GM10847 (cell line): ENCODE results near the gene EIF5AL1.
"Not testable (repeated sequence)": the region's sequence is repeated elsewhere in the genome, so short reads cannot be mapped to it uniquely, and the experiment has no call there.

Experiments used
- POLR2A ChIP-seq: IDR thresholded peaks from 2 replicates; pipeline ENCODE4 v1.6.1; 2011; ENCODE audit not compliant: insufficient read length; ENCODE audit errors: extremely low read depth

Gene EIF5AL1

DNA sequence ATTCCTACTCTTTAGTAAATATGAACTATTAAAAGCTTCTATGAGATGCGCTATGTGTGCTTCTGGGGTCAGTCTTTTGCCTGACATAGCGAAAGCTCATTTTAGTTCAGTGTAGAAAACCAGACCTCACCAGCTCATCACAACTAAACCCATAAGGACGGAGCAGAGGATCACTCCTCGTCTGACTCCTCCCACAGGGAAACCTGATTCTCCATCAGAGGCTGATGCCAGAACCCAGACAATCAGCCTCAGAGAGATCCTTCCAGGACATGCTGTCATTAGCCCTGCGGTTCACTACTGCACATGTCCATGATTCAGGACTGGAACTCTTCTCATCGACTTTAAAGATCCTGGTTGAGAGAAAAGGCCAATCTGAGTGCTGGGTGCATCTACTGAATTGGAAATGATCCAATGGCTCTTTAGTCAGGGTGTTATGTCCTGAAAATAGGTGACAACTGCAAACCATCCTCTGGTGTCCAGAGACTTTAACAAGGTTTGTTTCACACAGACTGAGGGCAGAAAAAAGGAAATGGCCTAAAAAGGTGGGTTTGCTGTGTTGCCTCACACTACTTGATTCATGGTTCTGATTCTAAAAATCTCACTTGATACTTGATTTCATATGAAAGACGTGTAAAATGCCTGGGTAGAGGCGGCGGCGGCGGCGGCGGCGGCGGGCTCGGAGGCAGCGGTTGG lies at the start of gene EIF5AL1:
Gene EIF5AL1 (plus strand): TSS at position 643 of the 693 bp plus-strand sequence. CDS start 117 bp downstream, outside the sequence.
- not testable (repeated sequence) for TF ChIP-seq POLR2A

DNA sequence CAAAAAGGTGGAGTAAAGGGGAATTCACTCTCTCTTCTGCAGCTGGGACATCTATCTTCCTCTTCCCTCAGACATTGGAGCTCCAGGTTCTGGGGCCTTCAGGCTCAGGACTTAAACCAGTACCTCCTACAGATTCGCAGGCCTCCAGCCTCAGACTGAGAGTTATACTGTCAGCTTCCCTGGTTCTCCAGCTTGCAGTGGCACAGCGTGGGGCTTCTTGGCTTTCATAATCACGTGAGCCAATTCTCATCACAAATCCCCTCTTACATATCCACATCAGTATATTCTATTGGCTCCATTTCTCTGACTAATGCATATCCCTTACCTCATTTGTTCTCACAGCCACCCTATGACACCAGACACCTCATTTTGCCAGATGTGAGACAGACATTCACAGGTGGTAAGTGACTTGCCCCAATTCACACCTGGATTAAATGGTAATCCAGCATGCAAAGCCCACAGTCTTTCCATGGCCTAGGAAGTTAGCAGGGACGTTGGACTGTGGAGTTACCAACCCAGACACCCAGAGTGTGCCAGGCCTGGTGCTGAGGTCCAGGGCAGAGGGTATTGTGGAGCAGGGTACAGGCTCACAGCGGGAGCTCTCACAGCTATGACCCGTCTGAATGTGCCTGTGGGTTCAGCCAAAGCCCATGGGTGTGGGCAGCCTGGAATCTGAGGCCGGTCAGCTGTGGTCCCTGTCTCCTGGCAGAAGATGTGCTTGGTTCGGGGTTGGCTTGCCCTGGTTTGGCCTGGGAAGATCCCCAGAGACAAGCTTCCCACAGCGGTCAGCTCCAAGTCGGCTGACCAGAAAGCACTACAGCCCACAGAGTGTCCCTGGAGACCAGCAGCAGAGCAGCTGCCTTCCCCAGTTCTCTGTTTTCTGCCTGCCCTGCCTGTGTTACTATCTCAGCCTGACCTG lies 48.5 kb upstream of the EIF5AL1 start:
- TF ChIP-seq POLR2A, result no peak

DNA sequence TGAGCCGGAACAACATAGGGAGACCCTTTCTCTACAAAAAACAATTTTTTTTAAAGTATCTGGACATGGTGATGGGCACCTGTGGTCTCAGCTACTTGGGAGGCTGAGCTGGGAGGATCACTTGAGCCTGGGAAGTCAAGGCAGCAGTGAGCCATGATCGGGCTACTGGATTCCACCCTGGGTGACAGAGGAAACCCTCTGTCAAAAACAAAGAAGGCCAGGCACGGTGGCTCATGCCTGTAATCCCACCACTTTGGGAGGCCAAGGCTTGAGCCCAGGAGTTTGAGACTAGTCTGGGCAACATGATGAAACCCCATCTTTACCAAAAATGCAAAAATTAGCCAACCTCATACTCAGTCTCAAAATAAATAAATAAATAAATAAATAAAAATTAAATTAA lies 47.0 kb upstream of the EIF5AL1 start:
- TF ChIP-seq POLR2A, result no peak

DNA sequence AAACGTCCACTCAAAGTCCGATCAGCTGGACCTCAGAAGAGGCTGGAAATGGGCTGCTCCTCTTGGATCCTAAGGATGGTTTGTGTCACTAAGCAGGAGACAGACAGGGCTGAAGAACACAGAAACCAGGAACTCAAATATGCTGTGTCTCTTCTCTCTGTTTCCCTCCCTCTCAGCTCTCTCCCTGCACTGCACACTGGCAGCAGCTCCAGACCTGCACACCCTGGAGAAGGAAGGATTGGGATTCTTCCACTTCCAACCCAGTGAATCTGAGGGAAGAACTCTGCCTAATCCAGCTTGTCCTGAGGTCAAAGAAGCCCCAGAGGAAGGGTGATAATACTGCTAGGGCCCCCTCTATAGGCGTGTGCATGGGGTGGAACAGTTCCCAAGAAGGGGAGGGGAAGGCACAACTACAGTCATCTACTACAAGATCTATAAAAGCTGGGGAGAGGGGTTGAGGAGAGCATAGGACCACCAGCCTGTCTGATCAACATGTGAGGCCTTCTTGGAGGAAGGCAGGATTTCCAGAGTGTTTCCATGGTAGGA lies 44.2 kb upstream of the EIF5AL1 start:
- TF ChIP-seq POLR2A, result no peak

DNA sequence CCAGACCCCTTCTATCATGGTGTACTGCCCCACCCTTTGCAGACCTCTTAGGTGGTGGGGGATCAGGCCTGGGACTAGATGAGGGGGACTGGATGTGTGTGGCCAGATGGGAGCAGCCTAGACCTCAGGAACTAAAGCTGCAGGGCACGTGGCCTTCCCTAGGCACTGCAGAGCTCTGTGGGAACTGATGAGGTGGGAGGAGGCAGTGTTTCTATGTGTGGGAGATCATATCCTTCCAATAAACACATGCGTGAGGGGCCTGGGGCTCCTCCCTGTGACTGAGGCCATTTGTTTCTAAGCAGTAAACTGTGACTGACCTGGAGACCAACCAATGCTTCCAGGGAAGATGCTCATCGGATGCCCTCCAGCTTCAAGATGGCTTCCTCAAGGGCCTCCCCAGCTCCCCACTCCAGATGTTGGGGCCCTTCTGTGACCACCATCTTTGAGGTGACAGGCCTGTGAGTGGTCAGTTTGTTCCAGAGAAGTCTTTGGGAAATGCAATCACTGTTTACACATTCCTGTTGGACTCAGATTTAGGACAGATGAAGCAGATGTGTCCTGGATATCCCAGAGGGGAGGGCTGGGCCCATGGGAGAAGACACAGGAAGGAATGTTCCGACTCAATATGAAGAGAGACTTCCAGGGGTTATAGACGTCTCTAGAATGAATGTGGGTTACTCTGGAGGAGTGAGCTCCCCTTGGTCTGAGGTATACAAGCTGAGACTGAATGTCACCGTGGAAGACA lies 43.3 kb upstream of the EIF5AL1 start:
- no peak for TF ChIP-seq POLR2A

DNA sequence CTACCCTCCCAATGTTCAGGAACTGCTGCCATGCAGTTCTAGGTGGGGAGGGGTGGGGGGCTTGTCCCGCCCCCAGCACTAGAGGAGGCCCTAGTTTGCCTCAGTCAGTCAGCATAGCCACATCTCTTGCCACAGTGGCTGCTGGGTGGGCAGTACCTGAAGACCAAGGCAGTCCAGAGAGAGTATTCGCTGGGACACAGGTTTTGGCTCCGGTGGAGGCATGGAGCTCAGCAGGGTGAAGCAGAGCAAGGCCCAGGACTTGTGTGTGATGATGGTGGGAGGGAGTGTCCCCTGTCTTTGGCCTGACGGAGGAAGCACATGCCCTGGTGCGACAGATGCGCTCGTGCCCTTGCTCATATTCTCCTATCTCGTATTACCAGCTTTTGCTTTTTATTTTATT lies 42.2 kb upstream of the EIF5AL1 start:
- no peak for TF ChIP-seq POLR2A

DNA sequence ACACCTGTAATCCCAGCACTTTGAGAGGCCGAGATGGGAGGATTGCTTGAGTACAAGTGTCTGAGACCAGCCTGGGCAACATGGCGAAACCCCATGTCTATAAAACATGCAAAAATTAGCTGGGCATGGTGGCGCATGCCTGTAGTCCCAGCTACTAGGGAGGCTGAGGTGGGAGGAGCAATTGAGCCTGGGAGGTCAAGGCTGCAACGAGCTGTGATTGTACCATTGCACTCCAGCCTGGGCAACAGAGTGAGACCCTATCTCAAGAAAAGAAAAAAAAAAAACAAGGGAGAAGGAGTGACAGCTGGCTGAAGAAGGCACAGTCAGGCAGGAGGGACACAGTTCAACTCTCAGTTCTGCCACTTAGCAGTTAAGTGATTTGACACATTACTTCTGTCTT lies 40.6 kb upstream of the EIF5AL1 start:
- TF ChIP-seq POLR2A, result no peak

DNA sequence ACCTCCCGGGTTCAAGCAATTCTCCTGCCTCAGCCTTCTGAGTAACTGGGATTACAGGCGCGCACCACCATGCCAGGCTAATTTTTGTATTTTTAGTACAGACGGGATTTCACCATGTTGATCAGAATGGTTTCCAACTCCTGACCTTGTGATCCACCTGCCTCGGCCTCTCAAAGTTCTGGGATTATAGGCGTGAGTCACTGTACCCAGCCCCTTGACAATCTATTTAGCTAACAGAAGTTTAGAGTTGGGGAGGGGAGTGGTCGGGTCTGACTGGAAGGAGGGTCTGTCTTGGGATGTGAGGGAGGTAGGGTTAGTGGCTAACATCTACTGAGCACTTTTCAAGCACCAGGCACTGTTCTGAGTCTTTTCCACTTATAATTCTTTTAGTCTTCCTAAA lies 39.9 kb upstream of the EIF5AL1 start:
- no peak for TF ChIP-seq POLR2A

DNA sequence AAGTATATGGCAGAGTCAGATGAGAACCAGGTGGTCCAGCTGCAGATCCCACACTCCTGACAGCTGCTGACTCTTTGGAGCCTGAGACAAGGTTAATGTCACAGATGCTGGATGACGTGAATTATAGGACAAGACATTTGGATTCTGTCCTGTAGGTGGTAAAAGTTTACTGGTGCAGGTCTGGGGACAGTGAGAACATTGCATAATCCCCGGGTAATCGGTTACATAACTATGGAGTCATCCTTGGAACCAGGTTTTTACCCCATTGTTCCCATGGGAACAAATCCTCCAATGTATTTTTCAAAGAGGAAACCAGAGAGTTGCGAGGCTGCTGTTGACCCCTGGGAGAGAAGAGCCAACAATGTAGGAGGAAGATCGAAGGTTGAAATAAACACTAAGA lies 39.4 kb upstream of the EIF5AL1 start:
- TF ChIP-seq POLR2A, result no peak

DNA sequence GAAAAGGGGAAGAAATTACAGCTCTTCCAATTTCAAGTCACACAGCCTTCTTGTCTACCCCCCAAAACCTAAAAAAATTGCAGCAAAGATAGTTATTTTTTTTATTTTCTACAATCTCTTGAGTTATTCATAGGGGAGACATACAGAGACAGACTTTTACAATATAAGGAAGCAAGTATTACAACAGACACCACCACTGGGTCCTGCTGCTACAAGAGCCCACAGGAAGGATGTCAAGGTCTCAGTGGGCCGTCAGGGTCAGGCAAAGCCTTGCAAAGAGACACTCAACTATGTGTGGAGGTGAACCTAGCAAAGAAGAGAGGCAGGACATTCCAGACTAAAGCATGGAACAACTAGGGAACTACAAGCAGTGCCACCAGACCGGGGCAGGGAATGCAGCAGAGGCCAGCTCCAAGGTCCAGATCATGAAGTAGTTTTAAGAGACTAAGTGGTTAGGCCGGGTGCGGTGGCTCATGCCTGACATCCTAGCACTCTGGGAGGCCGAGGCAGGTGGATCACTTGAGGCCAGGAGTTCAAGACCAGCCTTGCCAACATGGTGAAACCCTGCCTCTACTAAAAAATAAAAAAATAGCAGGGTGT lies 38.7 kb upstream of the EIF5AL1 start:
- TF ChIP-seq POLR2A, result no peak

DNA sequence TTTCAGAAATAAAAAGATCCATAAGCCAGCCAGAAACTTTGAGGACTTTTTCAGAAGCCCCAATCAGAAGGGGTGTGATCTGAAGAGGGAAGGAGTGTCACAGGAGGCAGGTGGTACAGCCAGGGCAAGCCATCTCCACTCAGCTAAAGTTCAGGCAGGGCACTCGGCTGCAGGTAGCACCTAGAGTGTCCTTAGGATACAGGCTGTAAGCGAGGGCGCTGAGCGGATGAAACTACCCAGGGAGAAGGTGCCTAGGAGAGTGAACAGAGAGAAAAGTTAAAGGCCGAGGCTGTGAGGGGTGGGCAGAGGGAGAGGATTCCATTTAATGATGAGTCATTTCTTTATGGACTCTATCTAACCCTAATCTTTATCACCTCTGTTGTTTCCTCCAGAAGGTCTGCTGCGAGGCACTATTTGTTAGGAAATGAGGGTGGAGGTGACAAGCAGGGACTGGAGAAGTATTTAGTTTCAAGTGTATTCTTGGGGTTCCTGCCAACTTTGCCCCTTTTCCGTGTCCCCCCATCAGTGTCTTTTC lies 37.1 kb upstream of the EIF5AL1 start:
- TF ChIP-seq POLR2A, result no peak

DNA sequence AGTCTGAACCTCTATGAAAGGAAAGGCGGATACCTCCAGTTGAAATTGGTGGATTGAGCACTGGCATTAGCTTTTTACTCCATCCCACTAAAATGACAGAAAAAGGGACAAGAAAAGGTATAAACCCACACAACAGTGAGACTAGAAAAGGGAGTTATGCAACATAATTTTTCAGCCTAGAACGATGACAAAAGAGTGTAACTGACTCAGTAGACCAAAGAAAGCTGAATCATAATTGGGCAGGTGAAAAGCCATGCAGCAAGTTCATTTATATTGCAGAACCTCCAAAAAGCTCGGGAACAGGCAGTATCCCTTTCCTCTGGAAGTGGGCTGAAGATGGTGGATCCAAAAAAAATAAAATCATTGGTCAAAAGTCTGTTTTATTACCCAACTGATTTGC lies 36.5 kb upstream of the EIF5AL1 start:
- no peak for TF ChIP-seq POLR2A

DNA sequence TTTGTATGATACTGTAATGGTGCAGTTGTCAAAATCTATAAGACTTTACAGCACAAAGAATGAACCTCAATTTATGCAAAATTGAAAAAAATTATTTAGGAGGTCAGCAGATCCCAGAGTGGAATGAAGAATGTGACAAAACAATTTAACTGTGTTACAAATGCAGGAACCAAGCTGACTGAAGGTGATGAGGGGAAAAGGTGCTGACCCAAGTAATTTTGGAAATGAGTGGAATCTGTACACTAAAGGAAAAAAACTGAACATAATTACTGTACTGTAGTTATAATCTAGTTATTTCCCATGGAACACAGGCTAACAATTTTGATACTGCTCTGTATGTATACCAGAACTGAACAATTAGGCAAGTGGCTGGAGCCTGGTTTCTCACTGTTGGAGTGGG lies 35.7 kb upstream of the EIF5AL1 start:
- TF ChIP-seq POLR2A, result no peak

DNA sequence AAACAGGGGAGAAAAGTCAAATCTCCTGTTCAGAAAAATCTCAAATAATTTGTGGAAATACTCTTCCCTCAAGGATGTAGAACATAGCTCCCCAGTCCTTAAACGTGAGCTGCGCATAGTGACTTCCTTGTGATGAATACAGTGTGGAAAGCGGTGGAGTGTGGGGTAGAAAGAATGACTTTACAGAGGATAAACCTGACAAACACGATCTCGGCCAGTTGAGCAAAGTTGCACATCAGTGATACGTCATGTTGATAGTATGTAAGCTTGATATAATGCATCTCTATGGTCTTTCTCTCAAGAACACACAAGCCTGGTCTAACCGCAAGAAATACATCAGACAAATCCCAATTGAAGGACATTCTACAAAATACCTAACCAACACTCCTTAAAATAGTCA lies 34.9 kb upstream of the EIF5AL1 start:
- no peak for TF ChIP-seq POLR2A

DNA sequence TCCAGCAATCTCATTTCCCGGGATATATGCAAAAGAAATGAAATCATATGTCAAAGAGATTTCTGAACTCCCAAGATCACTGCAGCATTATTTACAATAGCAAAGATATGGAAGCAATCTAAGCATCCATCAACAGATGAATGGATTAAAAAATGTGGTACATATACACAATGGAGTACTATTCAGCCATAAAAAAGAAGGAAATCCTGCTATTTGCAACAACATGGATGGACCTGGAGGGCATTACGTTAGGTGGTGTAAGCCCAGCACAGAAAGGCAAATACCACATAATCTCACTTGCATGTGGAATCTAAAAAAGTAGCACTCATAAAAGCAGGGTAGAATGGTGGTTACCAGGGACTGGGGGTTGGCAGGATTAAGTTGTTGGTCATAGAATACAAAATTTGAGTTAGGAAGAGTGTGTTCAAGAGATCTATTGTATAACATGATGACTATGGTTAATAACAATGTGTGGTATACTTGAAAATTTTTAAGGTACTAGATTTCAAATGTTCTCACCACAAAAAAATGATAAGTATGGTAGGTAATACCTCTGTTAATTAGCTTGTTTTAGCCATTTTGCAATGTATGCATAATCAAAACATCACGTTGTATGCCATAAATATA lies 32.9 kb upstream of the EIF5AL1 start:
- TF ChIP-seq POLR2A, result no peak

DNA sequence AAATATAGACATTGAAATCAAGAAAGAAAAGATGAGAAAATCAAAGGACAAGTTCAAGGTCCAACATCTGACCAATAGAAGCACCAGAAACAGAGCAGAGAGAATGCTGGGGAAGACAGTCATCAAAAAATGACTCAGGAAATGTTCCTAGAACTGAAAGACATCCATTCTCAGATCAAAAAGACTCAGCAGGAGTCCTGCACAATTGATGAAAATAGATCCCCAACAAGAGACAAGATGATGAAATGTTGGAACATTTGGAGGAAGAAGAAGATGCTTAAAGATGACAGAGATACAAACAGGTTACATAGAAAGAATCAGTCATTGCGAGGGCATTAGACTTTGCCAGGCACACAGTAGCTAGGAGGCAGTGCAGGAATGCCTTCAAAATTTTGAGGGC lies 30.0 kb upstream of the EIF5AL1 start:
- no peak for TF ChIP-seq POLR2A
